Activated CD4-positive, alpha-beta T cell treated with anti-CD3 and anti-CD28 coated beads, Interleukin-2, amount 50 U/mL, for 1 hour (primary cell): ENCODE measurements around the gene TBC1D5.

Experiments used
- DNase-seq: peaks from one replicate; pipeline ENCODE4 v3.0.0-alpha.2; 2020

The TBC1D5 gene

GRCh38 chr3:17195856-17196604 is 546.4 kb downstream of the TBC1D5 start:
- no peak for DNase-seq

- DNase-seq = no peak
These were observed 547.2 kb downstream of the TBC1D5 start for GRCh38 chr3:17195192-17195611.

- DNase-seq = no peak
These were observed 548.3 kb downstream of the TBC1D5 start for GRCh38 chr3:17194116-17194515.

GRCh38 chr3:17192995-17193394 is 549.4 kb downstream of the TBC1D5 start:
- DNase-seq = no peak

- no peak for DNase-seq
These were observed 551.9 kb downstream of the TBC1D5 start for GRCh38 chr3:17190353-17191078.

GRCh38 chr3:17188378-17188777 is 554.1 kb downstream of the TBC1D5 start:
- no peak for DNase-seq

GRCh38 chr3:17187589-17188184 is 554.7 kb downstream of the TBC1D5 start:
- DNase-seq = no peak

GRCh38 chr3:17183951-17184550 is 558.4 kb downstream of the TBC1D5 start:
- DNase-seq = no peak

- DNase-seq = no peak
These were observed 560.3 kb downstream of the TBC1D5 start for GRCh38 chr3:17182166-17182565.

- DNase-seq = no peak
These were observed 561.0 kb downstream of the TBC1D5 start for GRCh38 chr3:17181413-17181907.

- no peak for DNase-seq
These were observed 562.8 kb downstream of the TBC1D5 start for GRCh38 chr3:17179381-17180205.

GRCh38 chr3:17176757-17177156 is 565.7 kb downstream of the TBC1D5 start:
- DNase-seq = no peak

GRCh38 chr3:17175187-17175807 is 567.1 kb downstream of the TBC1D5 start:
- DNase-seq = no peak

- DNase-seq = no peak
These were observed 576.1 kb downstream of the TBC1D5 start for GRCh38 chr3:17166369-17166768.

GRCh38 chr3:17162116-17162515 is 580.3 kb downstream of the TBC1D5 start:
- DNase-seq = no peak

- DNase-seq = no peak
These were observed 581.8 kb downstream of the TBC1D5 start for GRCh38 chr3:17160597-17160996.

GRCh38 chr3:17158941-17159682 is 583.3 kb downstream of the TBC1D5 start:
- DNase-seq = no peak

- DNase-seq = no peak
These were observed 584.7 kb downstream of the TBC1D5 start for GRCh38 chr3:17157713-17158112.

- no peak for DNase-seq
These were observed 585.6 kb downstream of the TBC1D5 start for GRCh38 chr3:17156864-17157263.

- no peak for DNase-seq
These were observed 586.5 kb downstream of the TBC1D5 start for GRCh38 chr3:17155951-17156350.

- no peak for DNase-seq
These were observed 587.5 kb downstream of the TBC1D5 start for GRCh38 chr3:17154941-17155340.
